Measurements from ENCODE around the gene FHL1. TPM values are rescaled to one million over a fixed set of nuclear protein-coding genes. Genes with fewer than 3 reads are reported as not detected.
A peak's percentile ranks its signal among the peaks of the same experiment; 100 is the strongest.

Gene FHL1
- total RNA-seq, 3 donors from 2014 or later: 36.8 to 472 (median 53.2) TPM

GRCh38 chrX:136212557-136213111, 65.3 kb downstream of the FHL1 start:
- TF ChIP-seq CTCF (IDR thresholded peaks at IDR 0.05): no peak
- no peak overlapping the region for H3K4me3 ChIP-seq
- DNase-seq (no peak), ATAC-seq (no peak)
- H3K4me1 ChIP-seq (ENCODE audit: low read depth): no peaks in the 10 kb centered on the region
- no peaks in the 10 kb centered on the region for H3K36me3 ChIP-seq (ENCODE audit: low read depth)
- intact Hi-C loops (cut with DNase I, micrococcal nuclease): no loop called here
- no peaks in the 10 kb centered on the region for H3K9me3 ChIP-seq

GRCh38 chrX:136214551-136214950, 67.2 kb downstream of the FHL1 start:
- no peaks in the 10 kb centered on the region for H3K4me1 ChIP-seq (ENCODE audit: low read depth)
- TF ChIP-seq CTCF (IDR thresholded peaks at IDR 0.05): no peak
- no peak overlapping the region for H3K4me3 ChIP-seq
- H3K9me3 ChIP-seq: no peaks in the 10 kb centered on the region
- intact Hi-C loops (cut with DNase I, micrococcal nuclease): no loop called here
- DNase-seq (no peak), ATAC-seq (peak; percentile 13)
- no peaks in the 10 kb centered on the region for H3K36me3 ChIP-seq (ENCODE audit: low read depth)

- H3K4me1 ChIP-seq (ENCODE audit: low read depth): no peaks in the 10 kb centered on the region
- no peak overlapping the region for H3K4me3 ChIP-seq
- intact Hi-C loops (cut with DNase I, micrococcal nuclease): no loop called here
- no peak for ATAC-seq
- TF ChIP-seq CTCF (IDR thresholded peaks at IDR 0.05): no peak
- no peaks in the 10 kb centered on the region for H3K36me3 ChIP-seq (ENCODE audit: low read depth)
- no peak for DNase-seq
- no peaks in the 10 kb centered on the region for H3K9me3 ChIP-seq
Measured at GRCh38 chrX:136215559-136215958, 68.2 kb downstream of the FHL1 start.

GRCh38 chrX:136219893-136220292, 72.6 kb downstream of the FHL1 start:
- DNase-seq (no peak), ATAC-seq (peak; percentile 67)
- no peak for TF ChIP-seq CTCF (IDR thresholded peaks at IDR 0.05)
- no peak overlapping the region for H3K4me3 ChIP-seq
- intact Hi-C loops (cut with DNase I, micrococcal nuclease): no loop called here
- no peaks in the 10 kb centered on the region for H3K9me3 ChIP-seq
- no peaks in the 10 kb centered on the region for H3K4me1 ChIP-seq (ENCODE audit: low read depth)
- H3K36me3 ChIP-seq (ENCODE audit: low read depth): no peaks in the 10 kb centered on the region

GRCh38 chrX:136220540-136220939, 73.2 kb downstream of the FHL1 start:
- Histone ChIP-seq H3K36me3 (ENCODE audit: low read depth) (no peaks in the 10 kb centered on the region), H3K9me3 (no peaks in the 10 kb centered on the region), H3K4me1 (ENCODE audit: low read depth) (no peaks in the 10 kb centered on the region), H3K4me3 (no peak overlapping the region)
- no peak for TF ChIP-seq CTCF (IDR thresholded peaks at IDR 0.05)
- intact Hi-C loops (cut with DNase I, micrococcal nuclease): no loop called here
- DNase-seq (no peak), ATAC-seq (peak; percentile 53)

- Histone ChIP-seq H3K36me3 (ENCODE audit: low read depth) (no peaks in the 10 kb centered on the region), H3K9me3 (no peaks in the 10 kb centered on the region), H3K4me3 (no peak overlapping the region), H3K4me1 (ENCODE audit: low read depth) (no peaks in the 10 kb centered on the region)
- ATAC-seq (no peak), DNase-seq (no peak)
- intact Hi-C loops (cut with DNase I, micrococcal nuclease): no loop called here
- no peak for TF ChIP-seq CTCF (IDR thresholded peaks at IDR 0.05)
Measured at GRCh38 chrX:136220951-136221350, 73.6 kb downstream of the FHL1 start.
